ENCODE measurements around the gene TEKTIP1.

DNA sequence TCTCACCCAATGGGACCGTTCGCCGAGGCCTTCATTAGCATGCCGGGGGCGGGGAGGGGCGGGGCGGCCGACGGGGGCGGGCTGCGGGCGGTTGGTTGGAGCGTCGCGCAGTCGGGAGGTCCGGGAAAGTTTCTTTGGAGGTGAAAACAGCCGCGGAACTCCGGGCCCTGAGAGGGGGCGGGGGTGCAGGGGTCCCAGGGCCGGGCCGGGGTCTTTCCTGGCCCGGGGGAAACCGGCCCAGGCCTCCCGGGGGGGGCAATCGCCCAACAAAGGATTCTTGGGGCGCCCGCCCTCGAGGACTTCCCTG, 33.8 kb downstream of the TEKTIP1 start, which contains the start of gene HMG20B:
- TF ChIP-seq BHLHE40 (IDR thresholded peaks at IDR 0.05; ENCODE audit: low read depth, low read length) (no peak), RCOR1 (IDR thresholded peaks at IDR 0.05; ENCODE audit: insufficient replicate concordance, low read length) (no peak), CEBPB (IDR thresholded peaks at IDR 0.05; ENCODE audit: low read depth, low read length) (no peak)
- TF ChIP-seq, protein P1, sequence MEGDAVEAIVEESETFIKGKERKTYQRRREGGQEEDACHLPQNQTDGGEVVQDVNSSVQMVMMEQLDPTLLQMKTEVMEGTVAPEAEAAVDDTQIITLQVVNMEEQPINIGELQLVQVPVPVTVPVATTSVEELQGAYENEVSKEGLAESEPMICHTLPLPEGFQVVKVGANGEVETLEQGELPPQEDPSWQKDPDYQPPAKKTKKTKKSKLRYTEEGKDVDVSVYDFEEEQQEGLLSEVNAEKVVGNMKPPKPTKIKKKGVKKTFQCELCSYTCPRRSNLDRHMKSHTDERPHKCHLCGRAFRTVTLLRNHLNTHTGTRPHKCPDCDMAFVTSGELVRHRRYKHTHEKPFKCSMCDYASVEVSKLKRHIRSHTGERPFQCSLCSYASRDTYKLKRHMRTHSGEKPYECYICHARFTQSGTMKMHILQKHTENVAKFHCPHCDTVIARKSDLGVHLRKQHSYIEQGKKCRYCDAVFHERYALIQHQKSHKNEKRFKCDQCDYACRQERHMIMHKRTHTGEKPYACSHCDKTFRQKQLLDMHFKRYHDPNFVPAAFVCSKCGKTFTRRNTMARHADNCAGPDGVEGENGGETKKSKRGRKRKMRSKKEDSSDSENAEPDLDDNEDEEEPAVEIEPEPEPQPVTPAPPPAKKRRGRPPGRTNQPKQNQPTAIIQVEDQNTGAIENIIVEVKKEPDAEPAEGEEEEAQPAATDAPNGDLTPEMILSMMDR (conservative IDR thresholded peaks at IDR 0.05; ENCODE audit: low read depth, low read length), result no peak
- TF ChIP-seq, protein P2, sequence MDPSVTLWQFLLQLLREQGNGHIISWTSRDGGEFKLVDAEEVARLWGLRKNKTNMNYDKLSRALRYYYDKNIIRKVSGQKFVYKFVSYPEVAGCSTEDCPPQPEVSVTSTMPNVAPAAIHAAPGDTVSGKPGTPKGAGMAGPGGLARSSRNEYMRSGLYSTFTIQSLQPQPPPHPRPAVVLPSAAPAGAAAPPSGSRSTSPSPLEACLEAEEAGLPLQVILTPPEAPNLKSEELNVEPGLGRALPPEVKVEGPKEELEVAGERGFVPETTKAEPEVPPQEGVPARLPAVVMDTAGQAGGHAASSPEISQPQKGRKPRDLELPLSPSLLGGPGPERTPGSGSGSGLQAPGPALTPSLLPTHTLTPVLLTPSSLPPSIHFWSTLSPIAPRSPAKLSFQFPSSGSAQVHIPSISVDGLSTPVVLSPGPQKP (IDR thresholded peaks at IDR 0.05; ENCODE audit: borderline replicate concordance, low read depth, low read length), result no peak
- TF ChIP-seq, protein P3, sequence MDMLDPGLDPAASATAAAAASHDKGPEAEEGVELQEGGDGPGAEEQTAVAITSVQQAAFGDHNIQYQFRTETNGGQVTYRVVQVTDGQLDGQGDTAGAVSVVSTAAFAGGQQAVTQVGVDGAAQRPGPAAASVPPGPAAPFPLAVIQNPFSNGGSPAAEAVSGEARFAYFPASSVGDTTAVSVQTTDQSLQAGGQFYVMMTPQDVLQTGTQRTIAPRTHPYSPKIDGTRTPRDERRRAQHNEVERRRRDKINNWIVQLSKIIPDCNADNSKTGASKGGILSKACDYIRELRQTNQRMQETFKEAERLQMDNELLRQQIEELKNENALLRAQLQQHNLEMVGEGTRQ (IDR thresholded peaks at IDR 0.05; ENCODE audit: low read depth, low read length), result no peak

All from IMR-90 (cell line).